ENCODE measurements around the gene ACTMAP.

DNA sequence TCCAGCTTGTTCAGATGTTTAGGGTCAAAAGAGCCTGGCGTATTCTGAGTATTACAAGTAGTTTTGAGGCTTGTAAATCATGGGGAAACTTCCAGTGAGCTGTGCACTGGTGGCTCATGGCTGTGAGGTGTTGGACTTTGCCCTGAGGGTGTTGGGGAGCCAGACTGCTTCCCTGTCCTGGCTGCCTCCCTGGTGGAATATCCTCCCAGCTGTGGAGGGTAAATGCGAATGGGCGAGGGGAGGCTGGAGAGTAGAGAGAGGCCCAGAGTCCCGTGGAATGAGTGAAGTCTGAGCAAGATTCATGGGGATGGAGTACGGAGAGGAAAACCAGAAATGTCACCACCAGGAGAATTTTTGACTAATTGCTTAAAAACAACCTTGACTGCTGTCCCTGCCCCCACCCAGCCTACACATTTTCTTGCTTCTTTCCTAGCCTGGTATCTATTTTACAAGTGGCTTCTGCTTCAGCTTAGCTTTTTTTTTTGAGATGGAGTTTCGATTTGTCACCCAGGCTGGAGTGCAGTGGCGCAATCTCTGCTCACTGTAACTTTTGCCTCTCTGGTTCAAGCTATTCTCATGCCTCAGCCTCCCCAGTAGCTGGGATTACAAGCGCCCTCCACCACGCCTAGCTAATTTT, 4.5 kb upstream of the ACTMAP start:
- TF ChIP-seq, protein P1, sequence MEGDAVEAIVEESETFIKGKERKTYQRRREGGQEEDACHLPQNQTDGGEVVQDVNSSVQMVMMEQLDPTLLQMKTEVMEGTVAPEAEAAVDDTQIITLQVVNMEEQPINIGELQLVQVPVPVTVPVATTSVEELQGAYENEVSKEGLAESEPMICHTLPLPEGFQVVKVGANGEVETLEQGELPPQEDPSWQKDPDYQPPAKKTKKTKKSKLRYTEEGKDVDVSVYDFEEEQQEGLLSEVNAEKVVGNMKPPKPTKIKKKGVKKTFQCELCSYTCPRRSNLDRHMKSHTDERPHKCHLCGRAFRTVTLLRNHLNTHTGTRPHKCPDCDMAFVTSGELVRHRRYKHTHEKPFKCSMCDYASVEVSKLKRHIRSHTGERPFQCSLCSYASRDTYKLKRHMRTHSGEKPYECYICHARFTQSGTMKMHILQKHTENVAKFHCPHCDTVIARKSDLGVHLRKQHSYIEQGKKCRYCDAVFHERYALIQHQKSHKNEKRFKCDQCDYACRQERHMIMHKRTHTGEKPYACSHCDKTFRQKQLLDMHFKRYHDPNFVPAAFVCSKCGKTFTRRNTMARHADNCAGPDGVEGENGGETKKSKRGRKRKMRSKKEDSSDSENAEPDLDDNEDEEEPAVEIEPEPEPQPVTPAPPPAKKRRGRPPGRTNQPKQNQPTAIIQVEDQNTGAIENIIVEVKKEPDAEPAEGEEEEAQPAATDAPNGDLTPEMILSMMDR (IDR thresholded peaks at IDR 0.05): no peak
- peak; percentile 18 for TF ChIP-seq POLR2A (IDR thresholded peaks at IDR 0.05)
